GM23338 (cell line): ENCODE data around the gene HIPK1. TPM values are rescaled to one million over a fixed set of nuclear protein-coding genes. Genes with fewer than 3 reads are reported as not detected.

Experiments used
- ATAC-seq: fragments of 200-7000 bp; cut with Tn5 transposase; 3 replicates; pipeline ENCODE4 v1.9.1; 2020
- DNase-seq: peaks from one replicate; pipeline ENCODE4 v3.0.0-alpha.2; 2015; ENCODE audit warnings: low spot score
- H2AFZ ChIP-seq: fragments of 200-600 bp; sonication (generic); 2 replicates; pipeline ENCODE4 v1.8.0; 2016; ENCODE audit warnings: antibody characterized with exemption, mild to moderate bottlenecking, moderate library complexity
- H3F3A ChIP-seq: fragments of 200-600 bp; sonication (generic); replicated peaks from 2 replicates; pipeline ENCODE4 v1.8.0; 2017; ENCODE audit warnings: antibody characterized with exemption, mixed run types, low read depth
- H3K27ac ChIP-seq: fragments of 200-600 bp; sonication (generic); 2 replicates; pipeline ENCODE4 v1.6.1; 2016; ENCODE audit warnings: low read depth
- H3K27me3 ChIP-seq: fragments of 200-600 bp; sonication (generic); 2 replicates; pipeline ENCODE4 v1.8.0; 2016; ENCODE audit warnings: mild to moderate bottlenecking, mixed run types, moderate library complexity; ENCODE audit not compliant: insufficient read depth
- H3K36me3 ChIP-seq: fragments of 200-600 bp; sonication (generic); 2 replicates; pipeline ENCODE4 v1.8.0; 2016; ENCODE audit warnings: mild to moderate bottlenecking; ENCODE audit not compliant: insufficient read depth
- H3K4me1 ChIP-seq: fragments of 200-600 bp; sonication (generic); 2 replicates; pipeline ENCODE4 v1.8.0; 2016; ENCODE audit warnings: mild to moderate bottlenecking, moderate library complexity; ENCODE audit not compliant: insufficient read depth
- H3K4me2 ChIP-seq: fragments of 200-600 bp; sonication (generic); 2 replicates; pipeline ENCODE4 v1.7.1; 2017; ENCODE audit warnings: mixed run types
- H3K4me3 ChIP-seq: fragments of 200-600 bp; sonication (generic); 2 replicates; pipeline ENCODE4 v1.6.1; 2016; ENCODE audit warnings: mixed run types
- H3K79me2 ChIP-seq: fragments of 200-600 bp; sonication (generic); replicated peaks from 2 replicates; pipeline ENCODE4 v1.8.0; 2017; ENCODE audit warnings: mild to moderate bottlenecking; ENCODE audit not compliant: insufficient read depth
- H3K9me2 ChIP-seq: fragments of 200-600 bp; sonication (generic); 2 replicates; pipeline ENCODE4 v1.8.0; 2017; ENCODE audit not compliant: insufficient read depth
- H4K20me1 ChIP-seq: fragments of 200-600 bp; sonication (generic); replicated peaks from 2 replicates; pipeline ENCODE4 v1.8.0; 2017; ENCODE audit warnings: mild to moderate bottlenecking; ENCODE audit not compliant: insufficient read depth
- H3K27ac Mint-ChIP-seq: 2 replicates; pipeline ENCODE4 v1.8.0; 2020; ENCODE audit warnings: inconsistent platforms, mild to moderate bottlenecking, moderate library complexity, mixed read lengths
- H3K27me3 Mint-ChIP-seq: 3 replicates; pipeline ENCODE4 v1.8.0; 2022; ENCODE audit warnings: low read depth, mild to moderate bottlenecking, moderate library complexity, mixed read lengths, inconsistent platforms; ENCODE audit not compliant: insufficient read depth, poor library complexity
- H3K36me3 Mint-ChIP-seq: 3 replicates; pipeline ENCODE4 v1.8.0; 2021; ENCODE audit warnings: low read depth, mild to moderate bottlenecking, inconsistent platforms, moderate library complexity, mixed read lengths
- H3K4me1 Mint-ChIP-seq: 3 replicates; pipeline ENCODE4 v1.8.0; 2020; ENCODE audit warnings: mild to moderate bottlenecking, inconsistent platforms, mixed read lengths
- H3K4me3 Mint-ChIP-seq: 3 replicates; pipeline ENCODE4 v1.8.0; 2021; ENCODE audit warnings: moderate library complexity, mild to moderate bottlenecking, inconsistent platforms, mixed read lengths
- H3K9me3 Mint-ChIP-seq: 3 replicates; pipeline ENCODE4 v1.8.0; 2020; ENCODE audit warnings: moderate library complexity, mild to moderate bottlenecking, inconsistent platforms, mixed read lengths
- CREB1 ChIP-seq: fragments of 250-450 bp; sonication (Bioruptor Pico); IDR thresholded peaks from 2 replicates; pipeline ENCODE4 v1.5.0; 2020; ENCODE audit warnings: low read depth, mild to moderate bottlenecking, moderate library complexity
- EZH2 ChIP-seq: fragments of 200-600 bp; sonication (generic); IDR thresholded peaks from one replicate; pipeline ENCODE4 v1.8.0; 2017; ENCODE audit warnings: antibody characterized with exemption, mild to moderate bottlenecking, low read depth; ENCODE audit not compliant: unreplicated experiment
- EZH2phosphoT487 ChIP-seq: fragments of 200-600 bp; sonication (generic); IDR thresholded peaks from one replicate; pipeline ENCODE4 v1.8.1; 2018; ENCODE audit warnings: antibody characterized with exemption; ENCODE audit not compliant: unreplicated experiment
- JUNB ChIP-seq: IDR thresholded peaks from one replicate; pipeline ENCODE4 v1.6.1; 2016; ENCODE audit warnings: antibody characterized with exemption; ENCODE audit not compliant: unreplicated experiment
- NANOG ChIP-seq: IDR thresholded peaks from 2 replicates; pipeline ENCODE4 v1.6.1; 2016; ENCODE audit warnings: antibody characterized with exemption, borderline replicate concordance
- POLR2AphosphoS5 ChIP-seq: IDR thresholded peaks from 2 replicates; pipeline ENCODE4 v1.6.1; 2016; ENCODE audit warnings: antibody characterized with exemption, low read depth
- STAT1 ChIP-seq: IDR thresholded peaks from one replicate; pipeline ENCODE4 v1.6.1; 2016; ENCODE audit warnings: antibody characterized with exemption; ENCODE audit not compliant: unreplicated experiment
- ZNF114 ChIP-seq: fragments of 250-450 bp; sonication (Bioruptor Pico); IDR thresholded peaks from 2 replicates; pipeline ENCODE4 v1.5.0; 2020; ENCODE audit warnings: mild to moderate bottlenecking, moderate library complexity
- ZNF331 ChIP-seq: fragments of 250-450 bp; sonication (Bioruptor Pico); IDR thresholded peaks from 2 replicates; pipeline ENCODE4 v1.5.0; 2020; ENCODE audit warnings: low read depth, mild to moderate bottlenecking, moderate library complexity
- polyA plus RNA-seq: library from polyadenylated mRNA; unstranded; fragments of >200 nt; fragmentation: Nextera tagmentation; extraction: Ambion mirVana; gene quantifications from 2 replicates; pipeline ENCODE4 v1.2.1, GENCODE V29; 2016
- total RNA-seq: library from RNA; depleted of rRNA; stranded (reverse); fragments of >200 nt; shearing (Covaris generic); gene quantifications from 2 replicates; pipeline ENCODE4 v1.2.3, GENCODE V29; 2014
- TF ChIP-seq, protein P1 (sequence below): IDR thresholded peaks from one replicate; pipeline ENCODE4 v1.6.1; 2018; ENCODE audit warnings: antibody characterized with exemption; ENCODE audit not compliant: unreplicated experiment
- TF ChIP-seq, protein P2 (sequence below): fragments of 250-450 bp; sonication (Bioruptor Pico); IDR thresholded peaks from 2 replicates; pipeline ENCODE4 v1.5.0; 2020; ENCODE audit warnings: mild to moderate bottlenecking, moderate library complexity
- TF ChIP-seq, protein P3 (sequence below), 2 experiments: fragments of 200-600 bp in 1 of 2; sonication (generic) in 1 of 2; conservative IDR thresholded peaks; 2 replicates each; pipeline versions ENCODE4 v1.5.1 to v1.6.1; 2016 to 2017; ENCODE audit warnings: antibody characterized with exemption in 2 of 2, low read depth in 2 of 2, mild to moderate bottlenecking in 2 of 2, moderate library complexity in 1 of 2
- TF ChIP-seq, protein P4 (sequence below): IDR thresholded peaks from 2 replicates; pipeline ENCODE4 v1.6.1; 2016; ENCODE audit warnings: antibody characterized with exemption

The HIPK1 gene
- total and polyA plus RNA-seq, 2 experiments from 2014 or later, result 14.3 to 47.5 TPM

DNA sequence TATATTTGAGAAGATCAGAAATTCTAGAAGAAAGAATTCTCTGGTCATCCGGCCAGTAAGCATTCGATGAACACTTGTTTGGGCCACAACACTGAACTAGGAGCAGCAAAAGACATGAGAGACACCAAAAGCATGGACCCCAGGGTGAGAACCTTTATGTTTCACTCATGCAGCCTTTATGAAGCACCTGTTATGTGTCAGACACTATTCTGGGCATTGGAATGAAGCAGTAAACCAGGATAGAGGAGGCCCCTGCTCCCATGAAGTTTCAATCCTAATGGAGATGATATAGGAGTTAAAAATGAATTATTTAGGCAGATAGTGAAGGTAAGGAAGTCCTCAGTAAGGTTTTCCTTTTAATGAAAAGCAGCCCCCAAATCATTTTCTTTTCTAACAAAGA is 93.8 kb downstream of the HIPK1 start:
- DNase-seq (no peak), ATAC-seq (no peak)
- Mint-ChIP-seq H3K27me3 (peaks cover 11% of the 10 kb centered on the region), H3K4me3 (no peak overlapping the region), H3K27ac (no peak overlapping the region), H3K9me3 (peaks cover 16% of the 10 kb centered on the region), H3K36me3 (peaks cover 25% of the 10 kb centered on the region), H3K4me1 (peaks cover 32% of the 10 kb centered on the region)
- no peaks in the 10 kb centered on the region for H3K79me2 ChIP-seq
- no peak overlapping the region for H3K4me2 ChIP-seq
- H4K20me1 ChIP-seq, result no peaks in the 10 kb centered on the region
- no peak overlapping the region for H2AFZ ChIP-seq
- H3K9me2 ChIP-seq, result peaks cover 11% of the 10 kb centered on the region
- H3F3A ChIP-seq, result no peaks in the 10 kb centered on the region
- no peak overlapping the region for H3K4me3 ChIP-seq
- TF ChIP-seq, protein P1, sequence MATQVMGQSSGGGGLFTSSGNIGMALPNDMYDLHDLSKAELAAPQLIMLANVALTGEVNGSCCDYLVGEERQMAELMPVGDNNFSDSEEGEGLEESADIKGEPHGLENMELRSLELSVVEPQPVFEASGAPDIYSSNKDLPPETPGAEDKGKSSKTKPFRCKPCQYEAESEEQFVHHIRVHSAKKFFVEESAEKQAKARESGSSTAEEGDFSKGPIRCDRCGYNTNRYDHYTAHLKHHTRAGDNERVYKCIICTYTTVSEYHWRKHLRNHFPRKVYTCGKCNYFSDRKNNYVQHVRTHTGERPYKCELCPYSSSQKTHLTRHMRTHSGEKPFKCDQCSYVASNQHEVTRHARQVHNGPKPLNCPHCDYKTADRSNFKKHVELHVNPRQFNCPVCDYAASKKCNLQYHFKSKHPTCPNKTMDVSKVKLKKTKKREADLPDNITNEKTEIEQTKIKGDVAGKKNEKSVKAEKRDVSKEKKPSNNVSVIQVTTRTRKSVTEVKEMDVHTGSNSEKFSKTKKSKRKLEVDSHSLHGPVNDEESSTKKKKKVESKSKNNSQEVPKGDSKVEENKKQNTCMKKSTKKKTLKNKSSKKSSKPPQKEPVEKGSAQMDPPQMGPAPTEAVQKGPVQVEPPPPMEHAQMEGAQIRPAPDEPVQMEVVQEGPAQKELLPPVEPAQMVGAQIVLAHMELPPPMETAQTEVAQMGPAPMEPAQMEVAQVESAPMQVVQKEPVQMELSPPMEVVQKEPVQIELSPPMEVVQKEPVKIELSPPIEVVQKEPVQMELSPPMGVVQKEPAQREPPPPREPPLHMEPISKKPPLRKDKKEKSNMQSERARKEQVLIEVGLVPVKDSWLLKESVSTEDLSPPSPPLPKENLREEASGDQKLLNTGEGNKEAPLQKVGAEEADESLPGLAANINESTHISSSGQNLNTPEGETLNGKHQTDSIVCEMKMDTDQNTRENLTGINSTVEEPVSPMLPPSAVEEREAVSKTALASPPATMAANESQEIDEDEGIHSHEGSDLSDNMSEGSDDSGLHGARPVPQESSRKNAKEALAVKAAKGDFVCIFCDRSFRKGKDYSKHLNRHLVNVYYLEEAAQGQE, result no peak
- TF ChIP-seq ZNF331, result no peak
- no peak for TF ChIP-seq ZNF114
- no peak for TF ChIP-seq EZH2
- TF ChIP-seq, protein P2, sequence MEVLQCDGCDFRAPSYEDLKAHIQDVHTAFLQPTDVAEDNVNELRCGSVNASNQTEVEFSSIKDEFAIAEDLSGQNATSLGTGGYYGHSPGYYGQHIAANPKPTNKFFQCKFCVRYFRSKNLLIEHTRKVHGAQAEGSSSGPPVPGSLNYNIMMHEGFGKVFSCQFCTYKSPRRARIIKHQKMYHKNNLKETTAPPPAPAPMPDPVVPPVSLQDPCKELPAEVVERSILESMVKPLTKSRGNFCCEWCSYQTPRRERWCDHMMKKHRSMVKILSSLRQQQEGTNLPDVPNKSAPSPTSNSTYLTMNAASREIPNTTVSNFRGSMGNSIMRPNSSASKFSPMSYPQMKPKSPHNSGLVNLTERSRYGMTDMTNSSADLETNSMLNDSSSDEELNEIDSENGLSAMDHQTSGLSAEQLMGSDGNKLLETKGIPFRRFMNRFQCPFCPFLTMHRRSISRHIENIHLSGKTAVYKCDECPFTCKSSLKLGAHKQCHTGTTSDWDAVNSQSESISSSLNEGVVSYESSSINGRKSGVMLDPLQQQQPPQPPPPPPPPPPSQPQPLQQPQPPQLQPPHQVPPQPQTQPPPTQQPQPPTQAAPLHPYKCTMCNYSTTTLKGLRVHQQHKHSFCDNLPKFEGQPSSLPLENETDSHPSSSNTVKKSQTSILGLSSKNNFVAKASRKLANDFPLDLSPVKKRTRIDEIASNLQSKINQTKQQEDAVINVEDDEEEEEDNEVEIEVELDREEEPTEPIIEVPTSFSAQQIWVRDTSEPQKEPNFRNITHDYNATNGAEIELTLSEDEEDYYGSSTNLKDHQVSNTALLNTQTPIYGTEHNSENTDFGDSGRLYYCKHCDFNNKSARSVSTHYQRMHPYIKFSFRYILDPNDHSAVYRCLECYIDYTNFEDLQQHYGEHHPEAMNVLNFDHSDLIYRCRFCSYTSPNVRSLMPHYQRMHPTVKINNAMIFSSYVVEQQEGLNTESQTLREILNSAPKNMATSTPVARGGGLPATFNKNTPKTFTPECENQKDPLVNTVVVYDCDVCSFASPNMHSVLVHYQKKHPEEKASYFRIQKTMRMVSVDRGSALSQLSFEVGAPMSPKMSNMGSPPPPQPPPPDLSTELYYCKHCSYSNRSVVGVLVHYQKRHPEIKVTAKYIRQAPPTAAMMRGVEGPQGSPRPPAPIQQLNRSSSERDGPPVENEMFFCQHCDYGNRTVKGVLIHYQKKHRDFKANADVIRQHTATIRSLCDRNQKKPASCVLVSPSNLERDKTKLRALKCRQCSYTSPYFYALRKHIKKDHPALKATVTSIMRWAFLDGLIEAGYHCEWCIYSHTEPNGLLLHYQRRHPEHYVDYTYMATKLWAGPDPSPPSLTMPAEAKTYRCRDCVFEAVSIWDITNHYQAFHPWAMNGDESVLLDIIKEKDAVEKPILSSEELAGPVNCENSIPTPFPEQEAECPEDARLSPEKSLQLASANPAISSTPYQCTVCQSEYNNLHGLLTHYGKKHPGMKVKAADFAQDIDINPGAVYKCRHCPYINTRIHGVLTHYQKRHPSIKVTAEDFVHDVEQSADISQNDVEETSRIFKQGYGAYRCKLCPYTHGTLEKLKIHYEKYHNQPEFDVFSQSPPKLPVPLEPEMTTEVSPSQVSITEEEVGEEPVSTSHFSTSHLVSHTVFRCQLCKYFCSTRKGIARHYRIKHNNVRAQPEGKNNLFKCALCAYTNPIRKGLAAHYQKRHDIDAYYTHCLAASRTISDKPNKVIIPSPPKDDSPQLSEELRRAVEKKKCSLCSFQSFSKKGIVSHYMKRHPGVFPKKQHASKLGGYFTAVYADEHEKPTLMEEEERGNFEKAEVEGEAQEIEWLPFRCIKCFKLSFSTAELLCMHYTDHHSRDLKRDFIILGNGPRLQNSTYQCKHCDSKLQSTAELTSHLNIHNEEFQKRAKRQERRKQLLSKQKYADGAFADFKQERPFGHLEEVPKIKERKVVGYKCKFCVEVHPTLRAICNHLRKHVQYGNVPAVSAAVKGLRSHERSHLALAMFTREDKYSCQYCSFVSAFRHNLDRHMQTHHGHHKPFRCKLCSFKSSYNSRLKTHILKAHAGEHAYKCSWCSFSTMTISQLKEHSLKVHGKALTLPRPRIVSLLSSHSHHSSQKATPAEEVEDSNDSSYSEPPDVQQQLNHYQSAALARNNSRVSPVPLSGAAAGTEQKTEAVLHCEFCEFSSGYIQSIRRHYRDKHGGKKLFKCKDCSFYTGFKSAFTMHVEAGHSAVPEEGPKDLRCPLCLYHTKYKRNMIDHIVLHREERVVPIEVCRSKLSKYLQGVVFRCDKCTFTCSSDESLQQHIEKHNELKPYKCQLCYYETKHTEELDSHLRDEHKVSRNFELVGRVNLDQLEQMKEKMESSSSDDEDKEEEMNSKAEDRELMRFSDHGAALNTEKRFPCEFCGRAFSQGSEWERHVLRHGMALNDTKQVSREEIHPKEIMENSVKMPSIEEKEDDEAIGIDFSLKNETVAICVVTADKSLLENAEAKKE (CRISPR knock-in tag), result no peak
- no peak for TF ChIP-seq CREB1
- TF ChIP-seq EZH2phosphoT487, result no peak
- TF ChIP-seq, protein P3, sequence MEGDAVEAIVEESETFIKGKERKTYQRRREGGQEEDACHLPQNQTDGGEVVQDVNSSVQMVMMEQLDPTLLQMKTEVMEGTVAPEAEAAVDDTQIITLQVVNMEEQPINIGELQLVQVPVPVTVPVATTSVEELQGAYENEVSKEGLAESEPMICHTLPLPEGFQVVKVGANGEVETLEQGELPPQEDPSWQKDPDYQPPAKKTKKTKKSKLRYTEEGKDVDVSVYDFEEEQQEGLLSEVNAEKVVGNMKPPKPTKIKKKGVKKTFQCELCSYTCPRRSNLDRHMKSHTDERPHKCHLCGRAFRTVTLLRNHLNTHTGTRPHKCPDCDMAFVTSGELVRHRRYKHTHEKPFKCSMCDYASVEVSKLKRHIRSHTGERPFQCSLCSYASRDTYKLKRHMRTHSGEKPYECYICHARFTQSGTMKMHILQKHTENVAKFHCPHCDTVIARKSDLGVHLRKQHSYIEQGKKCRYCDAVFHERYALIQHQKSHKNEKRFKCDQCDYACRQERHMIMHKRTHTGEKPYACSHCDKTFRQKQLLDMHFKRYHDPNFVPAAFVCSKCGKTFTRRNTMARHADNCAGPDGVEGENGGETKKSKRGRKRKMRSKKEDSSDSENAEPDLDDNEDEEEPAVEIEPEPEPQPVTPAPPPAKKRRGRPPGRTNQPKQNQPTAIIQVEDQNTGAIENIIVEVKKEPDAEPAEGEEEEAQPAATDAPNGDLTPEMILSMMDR (conservative IDR thresholded peaks at IDR 0.05; ENCODE audit: low read depth in 2 of 2), result no peak
- no peak for TF ChIP-seq NANOG
- no peak for TF ChIP-seq JUNB
- TF ChIP-seq STAT1, result no peak
- TF ChIP-seq, protein P4, sequence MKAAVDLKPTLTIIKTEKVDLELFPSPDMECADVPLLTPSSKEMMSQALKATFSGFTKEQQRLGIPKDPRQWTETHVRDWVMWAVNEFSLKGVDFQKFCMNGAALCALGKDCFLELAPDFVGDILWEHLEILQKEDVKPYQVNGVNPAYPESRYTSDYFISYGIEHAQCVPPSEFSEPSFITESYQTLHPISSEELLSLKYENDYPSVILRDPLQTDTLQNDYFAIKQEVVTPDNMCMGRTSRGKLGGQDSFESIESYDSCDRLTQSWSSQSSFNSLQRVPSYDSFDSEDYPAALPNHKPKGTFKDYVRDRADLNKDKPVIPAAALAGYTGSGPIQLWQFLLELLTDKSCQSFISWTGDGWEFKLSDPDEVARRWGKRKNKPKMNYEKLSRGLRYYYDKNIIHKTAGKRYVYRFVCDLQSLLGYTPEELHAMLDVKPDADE, result no peak
- TF ChIP-seq POLR2AphosphoS5, result no peak
- no peak overlapping the region; the same call in 1 of the 2 replicates for H3K27ac ChIP-seq
- H3K4me1 ChIP-seq, result peaks cover 31% of the 10 kb centered on the region
- no peaks in the 10 kb centered on the region for H3K27me3 ChIP-seq
- H3K36me3 ChIP-seq, result 0 out of 2 replicates have a peak, but pooled peaks cover 9% of the 10 kb centered on the region
